ENCODE measurements around the gene LDHAL6B.

The LDHAL6B gene

GRCh38 chr15:59178151-59178695, 28.4 kb upstream of the LDHAL6B start:
- DNase-seq = no peak

- DNase-seq = no peak
Observed at GRCh38 chr15:59179717-59180116, 26.9 kb upstream of the LDHAL6B start.

GRCh38 chr15:59180945-59181600, 25.6 kb upstream of the LDHAL6B start:
- DNase-seq = no peak

- no peak for DNase-seq
Observed at GRCh38 chr15:59185725-59186124, 20.9 kb upstream of the LDHAL6B start.

DNA sequence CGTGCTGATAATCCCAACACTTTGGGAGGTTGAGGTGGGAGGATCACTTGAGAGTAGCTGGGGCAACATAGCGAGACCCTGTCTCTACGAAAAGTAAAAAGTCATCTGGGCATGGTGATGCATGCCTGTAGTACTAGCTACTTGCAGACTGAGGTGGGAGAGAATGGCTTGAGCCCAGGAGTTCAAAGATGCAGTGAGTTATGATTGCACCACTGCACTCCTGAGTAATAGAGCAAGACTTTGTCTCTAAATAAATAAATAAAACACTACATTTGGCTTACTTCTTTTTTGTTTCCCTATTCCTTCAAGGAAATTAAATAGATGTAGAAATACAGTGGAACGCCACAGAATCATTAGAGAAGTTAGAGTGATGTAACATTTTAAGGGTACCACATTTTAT, 20.1 kb upstream of the LDHAL6B start:
- DNase-seq = no peak

GRCh38 chr15:59189241-59189640, 17.4 kb upstream of the LDHAL6B start:
- DNase-seq = no peak

GRCh38 chr15:59190291-59190690, 16.4 kb upstream of the LDHAL6B start:
- no peak for DNase-seq

DNA sequence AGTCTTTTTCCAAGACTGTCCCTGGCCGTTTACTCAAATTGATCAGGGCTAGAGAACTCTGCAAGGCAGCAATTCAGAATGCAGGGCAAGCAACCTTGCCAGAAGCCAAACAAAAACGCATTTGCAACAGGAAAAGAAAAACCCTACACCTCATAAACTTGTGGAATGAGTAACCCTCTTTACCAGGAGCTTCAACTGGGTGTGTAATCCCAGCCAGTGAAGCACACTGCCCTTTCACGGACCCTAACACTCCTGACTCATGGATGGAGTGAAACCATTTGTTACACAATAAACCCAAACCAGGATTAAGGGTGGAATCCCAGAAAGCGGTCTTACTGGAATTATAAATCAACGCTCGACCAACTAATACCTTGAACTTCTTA, 14.8 kb upstream of the LDHAL6B start:
- no peak for DNase-seq

GRCh38 chr15:59194639-59195325, 11.9 kb upstream of the LDHAL6B start:
- no peak for DNase-seq

GRCh38 chr15:59196416-59196815, 10.2 kb upstream of the LDHAL6B start:
- DNase-seq = no peak

- no peak for DNase-seq
Observed at GRCh38 chr15:59197454-59197853, 9.2 kb upstream of the LDHAL6B start.

- no peak for DNase-seq
Observed at GRCh38 chr15:59199626-59200465, 6.8 kb upstream of the LDHAL6B start.

DNA sequence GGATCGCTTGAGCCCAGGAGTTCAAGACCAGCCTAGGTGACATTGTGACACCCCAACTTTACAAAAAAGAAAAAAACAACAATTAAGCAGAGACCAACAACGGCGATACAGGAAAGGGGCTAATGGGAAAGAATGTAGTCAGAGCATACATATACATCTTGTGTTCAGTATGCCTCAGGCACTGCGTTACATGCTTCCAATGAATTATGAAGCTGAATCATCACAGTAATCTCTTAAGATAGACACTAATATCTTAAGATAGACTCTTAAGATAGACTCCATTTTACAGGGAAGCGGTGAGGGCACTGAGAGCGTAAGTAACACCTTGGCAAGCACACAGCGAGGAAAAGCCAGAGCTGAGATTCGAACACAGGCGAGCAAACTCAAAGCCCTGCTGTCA, 6.1 kb upstream of the LDHAL6B start:
- DNase-seq = no peak

DNA sequence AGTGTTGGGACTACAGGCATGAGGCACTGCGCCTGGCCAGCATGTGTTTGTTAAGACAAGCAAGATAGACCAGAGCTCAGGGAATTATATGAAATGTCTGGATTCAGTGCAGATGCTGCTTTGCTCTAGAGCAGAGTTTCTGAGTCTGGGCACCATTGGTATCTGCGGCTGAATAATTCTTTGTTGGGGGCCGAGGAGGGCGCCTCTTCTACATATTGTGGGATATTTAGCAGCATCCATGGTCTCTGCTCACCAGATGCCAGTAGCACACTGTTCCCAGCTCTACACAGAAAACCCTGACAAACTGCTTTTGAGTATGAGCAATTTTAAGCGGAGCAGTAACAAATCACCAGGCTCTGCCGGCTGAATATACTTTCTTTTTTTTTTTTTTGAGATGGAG, 3.6 kb upstream of the LDHAL6B start:
- no peak for DNase-seq

DNA sequence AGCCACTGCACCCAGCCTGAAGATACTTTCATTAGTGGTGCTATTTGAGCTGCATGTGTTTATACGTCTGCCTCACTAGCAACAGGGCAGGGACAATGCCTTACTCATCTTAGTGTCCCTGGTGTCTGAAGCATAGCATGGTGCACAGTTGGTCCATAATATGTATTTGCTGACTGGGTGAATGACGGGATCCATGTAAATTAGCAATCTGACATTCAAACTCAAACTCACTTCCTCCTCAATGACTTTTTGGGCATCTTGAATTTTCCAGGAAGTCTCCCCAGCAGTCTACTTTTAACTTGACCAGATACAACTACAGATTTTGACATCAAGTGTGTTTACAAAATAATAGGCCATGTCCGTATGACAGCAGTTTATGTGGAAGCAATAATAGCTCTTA, 3.0 kb upstream of the LDHAL6B start:
- DNase-seq = no peak

DNA sequence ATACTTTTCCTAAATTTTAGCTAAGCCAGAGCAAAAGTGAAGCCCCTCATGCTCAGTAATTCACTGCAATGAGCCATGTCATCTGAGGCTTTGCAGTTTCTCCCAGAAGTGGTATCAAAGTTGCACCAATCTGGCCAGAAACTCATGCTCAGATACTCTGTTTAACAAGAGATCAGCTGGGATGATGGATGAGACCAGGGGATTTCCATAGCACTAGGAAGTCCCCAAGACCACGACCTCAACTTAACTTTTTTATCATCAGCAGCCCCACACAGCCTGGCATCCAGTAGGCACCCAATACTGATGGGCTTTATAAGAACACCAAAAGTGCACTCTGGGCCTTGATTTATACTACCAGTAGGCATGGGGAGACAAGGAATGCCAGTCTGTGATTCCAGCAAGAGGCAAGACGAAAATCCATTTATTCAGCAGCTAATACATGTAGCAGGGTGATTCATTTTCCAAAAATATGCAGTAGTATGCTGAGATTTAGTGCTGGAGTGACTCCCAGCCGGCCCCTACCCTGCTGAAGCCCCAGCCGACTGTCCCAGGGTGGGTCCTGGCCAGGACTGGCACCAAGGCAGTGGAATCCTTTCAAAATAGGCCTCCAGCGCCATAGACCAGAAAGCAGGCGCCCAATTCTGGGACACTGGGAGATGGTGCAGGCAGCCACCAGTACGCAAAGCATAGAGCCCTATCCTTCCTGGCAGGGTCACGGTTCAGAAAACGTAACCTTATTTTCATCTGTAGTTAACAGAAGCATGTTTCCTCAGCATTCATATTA, 612 bp upstream of the LDHAL6B start:
- DNase-seq = no peak

- DNase-seq = no peak
Observed at GRCh38 chr15:59208613-59209249, 2.1 kb downstream of the LDHAL6B start.

GRCh38 chr15:59210186-59210585, 3.5 kb downstream of the LDHAL6B start:
- no peak for DNase-seq

DNA sequence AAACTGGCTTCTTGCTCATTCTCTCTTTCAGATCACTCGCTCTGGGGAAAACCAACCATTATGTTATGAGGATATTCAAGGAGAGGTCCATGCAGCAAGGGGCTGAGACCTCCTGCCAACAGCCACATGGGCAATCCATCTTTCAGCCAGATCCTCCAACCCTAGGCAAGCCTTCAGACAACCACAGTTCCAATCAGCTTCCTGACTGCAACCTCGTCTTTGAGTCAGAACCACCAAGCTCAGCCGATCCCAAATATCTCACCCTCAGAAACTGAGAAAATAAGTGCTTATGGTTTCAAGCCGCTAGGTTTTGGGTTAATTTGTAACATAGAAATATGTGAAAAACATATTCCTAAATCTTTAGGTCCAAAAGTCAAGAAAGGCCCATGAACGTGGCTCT, 10.3 kb downstream of the LDHAL6B start:
- DNase-seq = no peak

DNA sequence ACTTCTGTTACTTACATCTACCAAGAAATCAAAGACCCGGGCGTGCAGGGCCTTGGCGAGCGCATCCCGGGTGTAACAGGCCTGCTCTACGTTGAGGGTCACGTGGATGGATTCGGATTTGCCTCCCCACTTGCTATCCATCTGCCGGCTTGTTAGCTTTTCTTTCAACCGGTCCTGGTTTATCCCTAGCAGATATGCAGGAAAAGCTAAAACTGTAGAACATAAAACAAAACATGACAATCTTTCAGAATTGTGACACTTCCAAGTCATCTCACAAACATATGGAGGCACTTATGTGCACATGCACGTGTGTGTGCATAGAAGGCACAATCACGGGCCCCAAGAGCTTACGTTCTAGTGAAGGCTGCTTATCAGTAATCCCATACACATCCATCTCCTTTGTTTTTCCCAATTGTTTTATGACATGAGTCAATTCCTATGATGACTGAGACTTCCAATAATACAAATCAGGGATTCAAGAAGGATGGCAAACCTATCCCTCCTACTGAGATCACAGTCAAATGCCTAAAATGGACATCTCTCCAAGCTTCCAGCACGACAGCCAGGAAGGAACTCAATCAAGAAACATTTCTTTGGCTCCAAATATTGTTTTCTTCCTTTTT, 11.3 kb downstream of the LDHAL6B start:
- DNase-seq = no peak

- no peak for DNase-seq
Observed at GRCh38 chr15:59218710-59219109, 12.1 kb downstream of the LDHAL6B start.
